HG03571 (cell line): Measurements from ENCODE around the gene DUSP23.

Experiments used
- ATAC-seq: cut with Tn5 transposase; IDR thresholded peaks from one replicate; pipeline ENCODE4 v1.9.1; 2021; ENCODE audit not compliant: unreplicated experiment

The DUSP23 gene

DNA sequence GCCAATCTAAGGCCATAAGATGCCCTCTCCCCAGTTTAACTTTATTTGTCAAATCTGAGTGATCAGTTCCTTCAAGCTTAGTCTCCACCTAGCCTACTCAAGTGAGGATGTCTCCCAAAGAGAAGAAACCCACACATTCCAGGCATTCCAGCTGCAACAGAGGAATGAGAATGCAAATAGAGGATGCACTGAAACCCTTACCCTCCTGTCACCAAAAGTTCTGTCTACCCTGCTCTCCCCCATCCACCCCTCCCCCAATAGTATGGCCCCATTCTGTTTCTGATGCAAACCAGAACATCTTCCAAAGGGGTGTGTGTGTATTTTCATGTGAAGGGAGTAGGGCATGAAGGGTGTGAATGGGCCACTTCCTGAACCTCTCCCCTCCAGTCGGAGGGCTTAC, 3.0 kb downstream of the DUSP23 start:
- ATAC-seq, result no peak

DNA sequence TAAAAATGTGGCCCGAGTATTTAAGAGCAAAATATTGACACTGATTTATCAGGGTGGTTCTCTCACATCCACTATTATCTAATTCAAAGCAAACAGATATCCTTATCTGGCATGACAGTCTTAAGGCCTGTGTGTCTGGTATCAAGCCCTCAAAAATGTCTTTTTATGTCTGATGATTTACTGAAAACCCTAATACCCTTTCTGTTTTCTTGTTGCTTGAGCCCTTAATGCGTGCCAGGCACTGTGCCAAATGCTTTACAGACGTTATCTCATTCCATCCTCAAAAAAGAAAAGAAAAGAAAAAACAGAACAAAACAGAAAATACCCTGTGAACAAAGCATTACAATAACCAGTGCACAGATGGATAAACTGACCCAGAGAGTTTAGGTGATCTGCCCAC, 5.7 kb downstream of the DUSP23 start:
- ATAC-seq, result no peak

DNA sequence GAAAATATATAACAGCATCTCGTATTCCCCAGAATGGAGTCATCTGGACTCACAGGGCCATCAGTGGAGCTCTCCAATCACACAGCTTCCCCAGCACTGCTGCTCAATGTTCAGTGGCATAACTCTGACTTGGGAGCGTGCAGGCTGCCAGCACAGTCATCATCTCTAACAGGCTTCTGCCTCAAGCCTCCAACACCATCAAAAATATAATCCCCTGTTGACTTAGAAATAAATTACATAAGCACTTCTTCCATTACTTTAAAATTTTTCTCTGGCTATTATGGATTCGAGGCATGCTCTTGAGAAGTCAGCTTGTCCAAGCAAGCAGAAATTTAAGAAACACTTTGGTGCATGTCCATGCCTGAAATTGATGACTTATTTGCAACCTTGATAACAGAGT, 6.2 kb downstream of the DUSP23 start:
- ATAC-seq, result no peak

DNA sequence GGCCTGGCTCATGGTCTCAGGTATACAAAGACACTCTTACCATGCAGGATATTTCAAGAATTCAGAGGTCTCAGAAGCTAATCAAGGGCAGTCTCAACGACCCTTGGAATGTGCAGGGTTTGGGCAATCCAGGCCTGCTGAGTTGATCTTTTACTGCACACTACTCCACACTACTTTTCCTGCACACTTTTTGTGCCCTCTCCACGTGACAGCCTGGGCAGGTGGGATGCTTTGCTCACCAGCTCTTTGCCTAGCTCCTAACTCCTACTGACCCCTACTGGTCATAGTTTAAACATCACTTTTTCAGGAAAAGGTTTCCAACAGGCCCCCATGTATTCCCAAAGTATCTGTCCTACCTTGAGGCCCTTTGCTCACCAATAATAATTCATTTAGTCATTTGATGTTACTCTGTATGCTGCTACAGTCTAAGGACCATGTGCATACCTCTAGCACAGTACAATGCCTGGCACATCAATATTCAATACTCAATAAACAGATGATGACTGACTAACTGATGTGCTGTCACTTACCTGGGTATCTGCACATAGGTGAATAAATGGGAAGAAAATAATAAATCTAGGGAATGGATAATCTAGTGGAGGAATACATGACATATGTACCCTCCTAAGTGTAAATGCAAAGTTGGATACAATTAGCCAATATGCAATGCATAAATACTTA, 9.6 kb downstream of the DUSP23 start:
- no peak for ATAC-seq

DNA sequence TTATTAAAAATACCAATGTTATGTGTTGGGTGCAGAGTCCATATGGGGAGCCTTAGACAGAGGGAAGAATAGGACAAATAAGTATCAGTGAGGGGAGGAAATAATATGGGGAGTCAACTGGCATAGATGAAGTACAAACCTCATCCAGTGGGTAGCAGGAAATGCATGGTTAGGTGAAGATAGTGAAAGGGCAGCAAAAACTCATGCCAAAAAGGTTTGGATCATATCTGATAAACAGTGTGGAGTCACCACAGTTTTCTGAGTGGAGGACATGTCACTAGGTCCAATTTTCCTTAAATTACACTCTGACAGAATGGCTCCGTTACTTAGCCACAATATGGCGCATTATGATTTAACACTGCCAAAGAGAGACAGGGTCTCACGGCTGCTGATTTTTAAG, 10.3 kb downstream of the DUSP23 start:
- ATAC-seq, result no peak

DNA sequence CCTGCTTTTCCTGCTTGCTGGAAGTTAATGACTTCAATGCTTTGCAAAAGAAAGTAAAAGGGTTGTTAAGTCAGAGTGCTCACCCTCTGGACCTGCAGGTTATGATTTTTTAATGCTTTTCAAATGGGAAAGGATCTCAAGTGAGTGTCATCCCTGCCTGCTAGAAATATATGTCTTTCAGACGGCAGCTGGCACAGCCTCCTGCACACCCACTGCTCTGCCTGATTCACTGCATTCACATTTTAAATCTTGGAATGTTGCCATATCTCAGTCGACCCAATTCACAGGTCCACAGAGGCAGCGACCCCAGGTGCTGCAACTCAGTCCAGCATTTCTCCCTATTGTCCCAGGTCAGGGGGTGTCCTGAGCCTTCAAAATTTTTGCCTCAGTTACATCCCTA, 10.7 kb downstream of the DUSP23 start:
- ATAC-seq, result no peak

DNA sequence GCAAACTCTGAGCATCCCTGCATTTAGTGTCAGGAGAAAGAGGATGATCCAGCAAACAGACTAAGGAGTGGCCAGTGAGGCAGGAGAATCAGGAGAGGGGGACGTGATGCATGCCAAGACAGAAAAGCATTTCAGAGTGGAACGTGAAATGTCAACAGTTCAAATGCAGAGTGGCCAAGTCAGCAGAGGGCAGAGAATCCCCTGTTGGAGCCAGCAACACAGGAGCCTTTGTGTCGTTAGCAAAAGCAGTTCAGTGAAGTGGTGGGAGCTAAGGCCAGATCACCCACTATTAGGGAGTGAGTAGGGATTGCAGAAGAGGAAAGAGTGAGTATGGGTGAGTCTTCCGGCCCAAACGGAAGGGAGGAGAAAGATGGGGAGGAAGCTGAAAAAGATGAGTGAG, 14.8 kb downstream of the DUSP23 start:
- no peak for ATAC-seq

DNA sequence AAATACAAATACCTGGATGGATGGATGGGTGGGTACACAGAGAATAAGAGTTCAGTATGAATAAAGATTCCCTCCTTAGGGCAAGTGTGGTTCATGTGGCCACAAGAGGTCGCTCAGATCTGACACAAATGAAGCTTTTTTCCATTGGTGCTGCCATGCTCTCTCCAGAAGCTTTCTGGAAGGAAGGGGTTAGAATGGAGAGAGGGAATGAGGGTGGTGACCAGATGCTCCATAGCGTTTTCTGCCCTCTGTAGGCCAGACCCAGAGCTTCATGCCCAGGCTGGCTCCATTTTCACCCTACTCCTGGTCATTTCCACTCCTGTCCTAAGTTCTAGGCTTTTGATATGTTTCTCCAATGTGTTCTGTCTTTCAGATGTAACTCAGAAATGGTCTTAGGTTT, 18.1 kb downstream of the DUSP23 start:
- no peak for ATAC-seq

DNA sequence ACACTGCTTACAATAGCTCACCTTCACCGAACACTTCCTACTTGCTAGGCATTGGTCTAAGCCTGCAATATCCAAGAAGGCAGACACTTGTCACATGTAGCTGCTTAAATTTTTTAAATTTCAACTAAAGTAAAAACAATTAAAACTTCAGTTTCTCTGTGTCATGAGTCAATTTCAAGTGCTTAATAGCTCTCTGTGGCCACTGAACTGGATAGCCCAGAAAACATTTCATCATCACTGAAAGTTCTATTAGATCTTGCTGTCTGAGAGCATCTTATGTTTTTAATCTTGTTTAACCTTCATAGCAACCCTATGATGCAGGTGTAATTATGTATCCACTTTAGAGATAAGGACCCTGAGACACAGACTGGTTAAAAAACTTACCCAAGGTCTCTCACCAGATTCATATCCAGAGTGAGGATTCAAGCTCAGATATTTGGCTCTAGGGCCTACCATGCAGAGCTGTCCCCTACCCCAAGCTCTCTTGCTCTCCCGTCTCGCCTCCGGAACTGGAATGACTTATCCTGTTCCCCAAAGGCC, 18.8 kb downstream of the DUSP23 start:
- ATAC-seq, result no peak

DNA sequence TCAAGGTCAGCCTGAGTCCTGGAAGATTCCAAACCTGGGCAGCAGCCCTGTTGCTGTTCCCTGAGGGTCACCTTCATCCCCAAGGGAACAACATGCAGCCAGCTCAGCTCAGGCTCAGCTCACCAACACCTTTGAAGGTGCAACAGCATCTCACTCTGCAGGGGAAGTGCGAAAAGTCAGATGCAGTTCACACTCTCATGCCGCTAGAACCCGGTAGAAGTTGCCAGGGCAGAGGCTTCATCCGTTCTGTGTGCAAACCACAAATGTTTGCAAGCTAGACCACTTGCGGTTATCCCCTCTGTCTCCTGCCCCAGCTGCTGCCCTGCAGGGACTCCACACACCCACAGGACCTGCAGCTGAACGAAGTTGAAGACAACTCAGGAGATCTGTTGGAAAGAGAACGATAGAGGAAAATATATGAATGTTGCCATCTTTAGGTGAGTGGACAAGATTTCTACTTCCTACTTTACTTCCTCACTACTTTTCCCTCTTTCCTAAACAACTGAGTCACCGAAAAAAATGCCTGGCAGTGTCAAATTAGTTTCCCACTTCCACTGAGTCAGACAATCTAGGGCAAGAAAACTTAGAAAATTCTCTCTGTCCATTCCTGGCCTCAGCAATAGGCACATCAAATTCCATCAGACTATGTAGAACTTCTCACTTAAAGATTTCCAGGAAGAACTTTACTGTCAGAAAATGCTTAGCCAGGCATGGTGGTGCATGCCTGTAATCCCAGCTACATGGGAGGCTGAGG, 19.6 kb downstream of the DUSP23 start:
- ATAC-seq, result no peak

DNA sequence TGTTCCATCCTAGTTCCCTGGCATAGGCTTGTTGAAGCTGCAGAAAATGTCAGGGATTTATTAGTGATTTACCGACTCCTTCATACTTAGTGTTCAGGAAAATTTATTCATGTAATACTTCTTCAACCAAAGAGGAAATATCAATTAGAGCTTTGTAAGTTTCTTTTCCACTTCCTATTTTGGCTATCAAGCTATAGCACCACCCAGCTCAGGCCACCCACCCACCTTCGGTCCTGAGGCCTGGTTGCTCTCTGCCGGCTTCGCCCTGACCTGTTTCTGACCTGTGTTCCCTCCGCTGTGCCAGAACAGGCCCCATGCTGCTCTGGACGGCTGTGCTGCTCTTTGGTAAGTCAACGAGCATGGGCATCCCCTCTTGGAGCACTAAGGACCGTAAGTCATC, 21.3 kb downstream of the DUSP23 start, which contains the start of gene FCRL6:
FCRL6 (plus strand) TSS at position 250 of the 400 bp plus-strand sequence; CDS start at position 315, 65 bp downstream.
- ATAC-seq, result no peak

DNA sequence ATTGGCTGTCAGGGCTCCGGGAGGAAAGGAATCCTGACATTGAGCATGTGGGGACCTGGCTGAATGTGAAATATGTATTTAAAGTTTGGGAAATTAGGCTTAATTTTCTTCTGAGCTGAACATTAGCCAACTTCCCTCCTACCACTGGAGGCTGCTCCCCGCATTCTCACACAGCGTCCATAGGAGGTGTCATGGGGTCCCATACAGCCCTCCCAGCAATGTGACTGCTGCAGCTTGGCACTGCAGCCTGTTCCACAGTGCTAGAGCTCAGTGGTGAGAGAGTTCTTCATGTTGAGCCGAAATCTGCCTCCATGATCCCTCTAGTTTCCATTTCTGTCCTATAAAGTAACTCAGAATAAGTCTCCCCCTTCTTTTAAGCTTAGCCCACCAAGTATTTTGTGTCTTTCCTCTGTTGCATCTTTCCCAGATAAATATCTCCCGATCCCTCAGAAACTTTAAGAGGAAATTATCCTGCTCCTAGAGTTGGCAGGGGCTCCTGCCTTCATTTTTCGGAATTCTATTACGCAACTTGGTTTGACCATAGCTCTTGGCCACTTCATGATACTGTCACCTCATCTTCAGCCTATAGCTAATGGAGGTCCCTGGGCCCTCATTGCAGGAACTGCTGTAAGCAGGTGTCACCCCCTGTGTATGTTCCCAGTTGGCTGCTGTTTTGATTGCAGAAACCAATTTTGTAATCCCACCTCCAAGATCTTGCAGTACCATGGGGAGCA, 23.4 kb downstream of the DUSP23 start:
- no peak for ATAC-seq

DNA sequence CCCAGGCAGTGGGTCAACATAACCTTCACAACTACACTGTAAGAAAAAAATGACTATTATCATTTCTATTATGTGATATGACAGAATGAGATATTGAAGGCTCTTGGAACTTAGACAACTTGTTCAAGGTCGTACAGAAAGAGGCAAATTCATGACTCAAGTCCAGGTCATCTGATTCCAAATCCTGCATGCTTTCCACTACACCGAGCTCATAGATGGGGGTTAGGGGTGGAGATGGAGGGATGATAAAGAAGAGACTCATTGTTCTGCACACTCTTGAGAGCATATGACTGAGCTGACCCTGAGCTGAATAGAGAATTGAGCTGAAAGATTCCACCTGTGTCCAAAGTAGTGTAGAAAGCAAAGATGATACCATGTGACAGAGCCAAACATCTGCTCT, 24.2 kb downstream of the DUSP23 start:
- ATAC-seq, result no peak

DNA sequence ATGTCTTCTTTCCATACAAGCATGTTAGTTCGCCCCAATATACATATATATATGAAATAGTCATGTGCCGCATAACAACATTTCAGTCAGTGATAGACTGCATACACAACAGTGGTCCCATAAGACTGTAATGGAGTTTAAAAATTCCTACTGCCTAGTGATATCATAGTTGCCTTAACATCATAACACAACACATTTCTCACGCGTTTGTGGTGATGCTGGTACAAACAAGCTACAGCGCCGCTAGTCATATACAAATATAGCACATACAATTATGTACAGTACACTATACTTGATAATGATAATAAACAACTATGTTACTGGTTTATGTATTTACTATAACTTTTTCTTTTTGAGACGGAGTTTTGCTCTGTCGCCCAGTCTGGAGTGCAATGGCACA, 35.2 kb downstream of the DUSP23 start:
- ATAC-seq, result no peak

DNA sequence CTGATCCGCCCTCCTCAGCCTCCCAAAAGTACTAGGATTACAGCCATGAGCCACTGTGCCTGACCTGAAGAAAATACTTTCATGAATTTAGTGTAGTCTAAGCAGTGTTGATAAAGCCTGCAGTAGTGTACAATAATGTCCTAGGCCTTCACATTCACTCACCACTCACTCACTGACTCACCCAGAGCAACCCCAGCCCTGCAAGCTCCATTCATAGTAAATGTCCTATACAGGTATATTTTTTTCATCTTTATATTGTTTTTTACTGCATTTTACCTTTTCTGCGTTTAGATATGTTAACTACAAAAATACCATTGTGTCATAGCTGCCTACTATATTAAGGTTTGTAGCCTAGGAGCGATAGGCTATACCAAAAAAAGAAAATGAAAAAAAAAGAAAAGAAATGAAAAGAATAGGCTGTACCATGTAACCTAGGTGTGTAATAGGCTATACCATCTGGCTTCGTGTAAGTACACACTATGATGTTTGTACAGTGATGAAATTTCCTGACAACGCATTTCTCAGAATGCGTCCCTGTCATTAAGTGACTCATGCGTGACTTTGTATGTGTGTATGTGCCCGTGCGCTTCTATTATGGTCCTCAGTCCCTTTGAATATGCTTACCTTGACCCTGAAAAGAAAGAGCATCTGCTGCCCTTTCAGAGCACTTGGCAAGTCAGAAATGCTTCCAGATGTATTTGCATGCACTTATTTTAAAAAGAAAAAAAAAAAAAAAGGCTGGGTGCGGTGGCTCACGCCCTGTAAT, 36.7 kb downstream of the DUSP23 start:
- ATAC-seq, result no peak

DNA sequence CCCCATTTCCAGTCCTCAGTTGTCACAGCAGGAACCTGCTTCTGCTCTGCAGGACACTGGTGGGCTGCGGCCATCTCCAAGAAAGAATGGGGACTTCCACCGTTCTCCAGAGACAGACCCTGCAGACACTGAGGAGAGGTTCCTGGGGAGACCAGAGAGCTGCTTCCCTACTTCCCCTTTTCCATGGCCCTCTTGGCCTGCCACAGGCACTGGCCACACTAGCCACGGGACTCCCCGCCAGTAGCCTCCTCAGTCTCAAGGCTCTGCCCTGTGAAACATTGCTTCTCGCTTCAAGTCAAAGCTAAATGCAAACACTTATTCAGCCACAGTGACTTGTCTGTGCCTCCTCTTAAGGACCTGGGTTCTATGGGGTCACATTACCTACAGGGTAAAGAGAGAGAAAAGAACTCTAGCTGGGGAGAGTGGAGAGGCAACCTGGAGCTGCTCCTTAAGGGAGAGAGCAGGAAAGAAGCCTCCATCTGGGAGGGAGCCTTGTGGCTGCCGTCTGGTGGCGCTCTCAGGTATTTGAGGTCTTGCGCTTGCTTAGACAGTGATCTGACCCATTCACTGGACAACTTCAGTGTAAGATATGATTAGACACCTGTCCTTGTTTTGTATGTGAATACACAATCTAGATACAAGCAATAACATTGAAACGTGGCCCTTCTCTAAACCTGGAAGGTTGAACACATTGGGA, 40.6 kb downstream of the DUSP23 start:
- ATAC-seq, result no peak

DNA sequence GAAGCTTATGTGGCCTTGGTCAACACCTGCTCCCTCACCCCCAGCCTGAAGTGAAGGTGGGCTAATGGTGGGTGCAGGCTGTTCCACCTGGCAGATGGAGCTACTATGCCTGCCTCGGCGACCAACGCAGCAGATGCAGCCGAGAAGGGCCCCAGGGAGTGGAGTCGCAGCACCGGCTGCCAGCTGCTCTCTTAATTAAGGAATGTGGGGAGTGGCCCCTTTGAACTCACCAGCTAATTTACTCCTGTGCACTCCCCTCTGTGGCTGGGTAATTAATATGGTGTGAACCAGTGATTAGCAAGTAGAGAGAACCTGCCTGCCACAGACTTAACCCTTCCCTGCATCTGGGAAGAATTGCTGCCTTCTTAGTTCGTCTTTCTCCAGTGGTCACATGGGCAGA, 42.6 kb downstream of the DUSP23 start:
- ATAC-seq, result no peak

DNA sequence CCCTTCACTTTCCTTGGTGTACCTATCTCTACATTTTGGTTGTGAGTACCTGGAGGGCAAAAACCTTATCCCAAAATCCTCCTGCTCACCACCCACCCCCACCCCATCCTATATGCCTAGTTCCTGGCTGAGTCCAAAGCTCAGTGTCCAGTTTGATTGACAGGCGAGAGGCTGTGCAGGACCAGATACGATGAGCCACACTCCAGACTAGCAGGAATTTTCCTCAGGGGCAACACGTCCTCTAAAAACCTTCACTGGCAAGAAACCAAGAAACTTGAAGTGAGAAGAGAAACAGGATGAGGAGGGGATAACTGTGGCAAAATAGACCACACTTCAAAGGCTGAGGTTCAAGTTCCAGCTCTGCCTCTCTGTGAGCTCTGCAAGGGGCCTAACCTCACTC, 44.8 kb downstream of the DUSP23 start:
- ATAC-seq, result no peak

DNA sequence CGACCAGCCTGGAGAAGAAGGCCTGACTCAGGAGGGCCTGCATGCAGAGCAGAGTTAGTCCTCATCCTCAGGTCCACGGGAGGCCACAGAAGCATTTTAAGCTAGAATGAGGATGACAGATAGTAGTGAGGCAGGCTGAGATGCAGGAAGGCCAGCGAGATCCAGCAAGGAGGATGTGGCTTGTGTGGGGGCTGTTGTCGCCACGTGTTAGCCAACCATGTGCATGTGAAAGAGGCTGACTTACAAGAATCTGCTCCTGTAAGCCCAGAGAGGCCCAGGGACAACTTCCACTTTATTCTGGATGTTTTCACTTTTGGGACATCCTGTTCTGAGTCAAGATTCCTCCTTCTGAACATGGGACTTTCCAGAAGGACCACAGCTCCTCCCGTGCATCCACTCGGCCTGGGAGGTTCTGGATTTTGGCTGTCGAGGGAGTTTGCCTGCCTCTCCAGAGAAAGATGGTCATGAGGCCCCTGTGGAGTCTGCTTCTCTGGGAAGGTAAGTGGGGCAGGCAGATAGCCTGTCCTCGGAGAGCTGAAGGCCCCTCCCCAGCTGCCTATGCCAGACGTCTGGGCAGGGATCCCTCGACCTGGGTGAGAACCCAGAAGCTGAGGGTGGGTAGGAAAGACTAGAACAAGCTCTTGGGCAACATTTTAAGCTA, 45.8 kb downstream of the DUSP23 start, which contains the start of gene SLAMF8:
SLAMF8 (plus strand) TSS at position 433 of the 661 bp plus-strand sequence; CDS start at position 459, 26 bp downstream.
- ATAC-seq, result peak; percentile 46

DNA sequence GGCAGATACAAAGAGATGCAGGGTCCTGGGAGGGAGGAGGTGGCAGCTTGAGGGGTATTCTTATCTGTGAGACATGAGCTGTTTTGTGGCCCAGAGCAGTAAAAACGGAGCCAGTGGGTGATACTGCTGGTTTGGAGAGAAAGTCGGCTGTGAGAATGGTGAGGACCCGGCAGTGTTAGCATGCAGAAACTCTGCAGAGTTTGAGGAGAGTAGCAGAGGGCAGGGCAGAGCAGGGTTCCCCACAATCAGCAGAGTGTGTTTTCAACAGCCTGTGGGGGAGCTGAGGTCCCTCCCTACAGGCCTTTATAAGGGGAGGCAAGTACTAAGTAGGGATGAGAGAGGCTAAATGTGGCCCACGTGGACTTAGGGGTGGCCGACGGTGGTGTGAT, 46.3 kb downstream of the DUSP23 start:
- ATAC-seq, result no peak
